GM18951 (cell line): ENCODE measurements around the gene TNK1.
A peak's percentile ranks its signal among the peaks of the same experiment; 100 is the strongest.
"Not testable (repeated sequence)": the region's sequence is repeated elsewhere in the genome, so short reads cannot be mapped to it uniquely, and the experiment has no call there.

Experiments used
- POLR2A ChIP-seq: IDR thresholded peaks from 4 replicates; pipeline ENCODE4 v1.6.1; 2011; ENCODE audit warnings: mild to moderate bottlenecking; ENCODE audit not compliant: insufficient read length, insufficient read depth; ENCODE audit errors: extremely low read depth
- in situ Hi-C: fragments of 300-500 bp; cut with MboI; formaldehyde crosslinking; loops from one replicate; pipeline ENCODE4 v1.12.0; 2022; ENCODE audit warnings: low sequenced_read_pairs, mixed read lengths, inconsistent platforms; ENCODE audit not compliant: unreplicated experiment

The TNK1 gene

DNA sequence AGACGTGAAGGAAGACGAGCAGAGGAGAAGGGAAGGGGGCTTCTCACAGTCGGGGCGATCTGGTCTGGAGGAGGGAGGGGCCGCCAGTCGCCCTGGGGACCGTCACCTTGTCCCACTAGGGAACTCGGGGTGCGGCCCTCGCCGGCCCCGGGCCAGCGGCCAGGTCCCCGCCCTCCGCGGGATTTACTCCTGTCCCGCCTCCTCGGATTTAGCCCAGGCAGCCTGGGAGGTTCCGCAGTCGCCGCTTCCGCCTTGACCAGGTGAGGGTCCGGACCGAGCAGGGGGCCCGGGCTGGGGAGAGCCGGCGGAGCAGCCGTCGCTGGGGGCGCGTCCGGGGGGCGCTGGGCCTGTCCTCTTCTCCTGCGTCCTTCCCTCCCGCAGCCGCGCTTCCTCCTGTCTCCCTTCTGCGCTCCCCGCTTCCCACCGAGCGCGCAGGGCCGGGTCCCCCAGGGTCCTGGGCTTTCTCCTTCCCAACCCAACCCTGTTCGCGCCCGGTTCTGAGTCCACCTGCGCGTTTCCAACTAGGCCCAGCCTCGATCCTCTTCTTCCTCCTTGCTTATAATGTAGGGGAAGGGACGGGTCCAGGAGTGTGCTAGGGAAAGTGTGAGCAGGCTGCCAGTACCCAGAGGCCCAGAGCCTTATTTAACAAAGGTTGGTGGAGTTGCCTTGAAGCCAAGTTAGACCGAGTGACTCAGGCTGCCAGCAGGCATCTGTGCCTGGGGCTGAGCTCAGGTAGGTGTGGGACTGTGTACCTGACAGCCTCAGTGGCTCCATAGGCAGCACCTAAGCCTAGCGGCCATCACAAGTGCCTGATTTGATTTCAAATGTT, at the start of gene TNK1:
Gene TNK1 (plus strand): TSS at position 235 of the 829 bp plus-strand sequence. CDS start 1,838 bp downstream, outside the sequence.
- TF ChIP-seq POLR2A: no peak
- in situ Hi-C loops: no loop called here

DNA sequence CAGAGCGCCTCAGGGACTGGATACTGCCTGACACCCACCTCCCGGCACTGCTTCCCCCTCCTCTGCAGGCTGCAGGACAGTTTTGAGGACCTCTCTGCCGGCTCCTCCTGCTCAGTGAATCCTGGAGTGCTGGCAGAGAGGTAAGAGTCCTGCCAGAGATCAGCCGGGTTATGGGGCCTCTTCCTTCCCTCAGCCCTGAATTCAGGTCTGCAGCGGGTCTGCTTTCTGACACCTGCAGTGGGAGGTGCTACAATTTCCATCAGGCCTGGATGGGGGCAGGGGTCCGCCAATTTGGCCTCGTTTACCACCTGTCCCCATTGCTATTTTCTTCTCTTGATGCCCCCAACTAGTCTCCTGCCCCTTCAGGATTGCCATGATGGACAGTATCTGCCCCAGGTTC, 48.8 kb upstream of the TNK1 start:
- TF ChIP-seq POLR2A: no peak
- in situ Hi-C loops: no loop called here

DNA sequence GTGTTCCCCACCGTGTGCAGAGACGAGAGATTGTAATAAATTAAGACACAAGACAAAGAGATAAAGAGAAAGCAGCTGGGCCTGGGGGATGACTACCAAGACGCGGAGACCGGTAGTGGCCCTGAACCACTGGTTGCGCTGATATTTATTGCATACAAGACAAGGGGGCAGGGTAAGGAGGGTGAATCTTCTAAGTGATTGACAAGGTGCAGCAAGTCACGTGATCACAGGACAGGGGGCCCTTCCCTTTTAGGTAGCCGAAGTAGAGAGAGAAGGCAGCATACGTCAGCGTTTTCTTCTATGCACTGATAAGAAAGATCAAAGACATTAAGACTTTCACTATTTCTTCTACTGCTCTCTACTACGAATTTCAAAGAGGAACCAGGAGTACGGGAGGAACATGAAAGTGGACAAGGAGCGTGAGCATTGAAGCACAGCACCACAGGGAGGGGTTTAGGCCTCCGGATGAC, 48.3 kb upstream of the TNK1 start:
- in situ Hi-C loops: not testable (repeated sequence)

DNA sequence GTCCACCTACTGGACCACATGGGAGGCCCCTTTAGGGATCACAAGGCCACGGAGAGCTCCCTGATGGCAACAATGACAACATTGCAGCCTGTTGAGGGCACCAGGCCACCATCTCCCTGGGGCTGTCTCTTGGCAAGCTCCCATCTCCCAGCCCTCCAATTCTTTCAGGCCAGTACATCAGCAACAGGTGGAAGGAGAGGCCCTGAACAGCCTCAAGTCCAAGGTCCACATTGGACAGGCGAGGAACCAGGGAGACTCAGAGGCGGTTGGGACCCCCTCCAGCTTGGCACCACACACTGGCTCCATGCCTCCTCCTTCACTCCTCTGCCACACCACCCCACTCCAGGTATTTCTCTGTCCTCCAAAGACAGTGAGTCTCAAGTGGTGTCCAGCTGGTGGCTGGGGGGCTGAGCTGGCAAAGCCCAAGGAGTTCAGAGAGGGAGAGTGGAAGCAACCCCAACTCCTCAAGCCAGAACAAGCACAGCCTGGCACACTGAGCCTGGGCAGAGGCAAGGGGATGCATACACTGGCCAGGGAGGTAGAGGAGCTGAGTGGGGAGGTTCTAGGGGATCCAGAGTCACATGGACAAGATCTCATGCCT, 45.9 kb upstream of the TNK1 start:
- in situ Hi-C loops: no loop called here
- TF ChIP-seq POLR2A: no peak

DNA sequence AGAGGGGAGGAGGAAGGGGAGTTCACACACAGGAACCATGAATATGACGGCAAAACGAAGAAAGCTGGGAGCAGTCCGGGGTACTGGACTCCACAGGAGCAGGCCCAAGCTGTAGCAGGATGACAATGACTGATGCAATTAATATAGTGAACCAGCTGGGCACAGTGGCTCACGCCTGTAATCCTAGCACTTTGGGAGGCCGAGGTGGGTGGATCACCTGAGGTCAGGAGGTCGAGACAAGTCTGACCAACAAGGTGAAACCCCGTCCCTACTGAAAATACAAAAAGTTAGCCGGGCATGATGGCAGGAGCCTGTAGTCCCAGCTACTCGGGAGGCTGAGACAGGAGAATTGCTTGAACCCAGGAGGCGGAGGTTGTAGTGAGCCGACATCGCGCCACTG, 45.1 kb upstream of the TNK1 start:
- in situ Hi-C loops: not testable (repeated sequence)

DNA sequence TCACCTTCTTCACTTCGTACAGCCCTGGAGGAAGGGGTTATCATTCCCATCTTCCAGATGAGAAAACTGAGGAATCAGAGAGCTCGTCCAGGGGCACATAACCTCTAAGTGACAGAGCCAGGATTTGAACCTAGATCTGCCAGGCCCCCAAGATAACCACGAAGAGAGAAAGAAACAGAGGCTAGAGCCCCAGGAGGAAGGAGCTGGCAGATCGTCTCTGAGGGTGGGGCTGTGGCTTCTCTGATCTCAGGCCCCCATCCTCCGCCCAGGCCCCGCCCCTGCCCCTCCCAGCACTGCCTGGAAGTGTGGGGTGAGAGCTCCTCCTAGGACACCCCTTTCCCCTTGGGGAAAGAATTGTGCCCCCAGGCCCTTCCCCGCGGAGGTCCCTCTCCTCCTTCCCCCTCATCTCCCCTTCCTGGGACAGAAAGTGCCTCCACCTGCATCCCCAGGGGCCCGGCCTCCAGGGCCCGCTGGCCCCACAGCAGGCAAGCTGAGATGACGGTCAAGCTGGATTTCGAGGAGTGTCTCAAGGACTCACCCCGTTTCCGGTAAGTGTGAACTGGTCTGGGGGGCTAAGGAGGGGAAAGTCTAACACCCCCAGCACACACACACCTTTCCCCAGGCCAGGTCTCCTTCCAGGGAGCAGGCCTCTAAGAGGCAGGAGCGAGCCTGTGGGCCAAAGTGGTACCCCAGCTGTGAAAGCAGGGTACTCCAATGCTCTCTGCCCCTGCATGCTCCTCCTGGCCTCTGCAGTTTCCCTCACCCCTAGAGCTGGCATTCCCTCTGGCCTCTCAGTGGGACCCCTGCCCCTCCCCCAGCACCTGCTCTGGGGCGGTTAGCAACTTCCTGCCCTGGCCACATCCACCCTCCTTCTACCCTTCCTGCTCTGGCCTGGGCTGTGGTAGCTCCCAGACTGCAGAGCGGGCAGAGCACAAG, 44.4 kb upstream of the TNK1 start, which contains the start of gene ACAP1:
Gene ACAP1 (plus strand): TSS at position 290 of the 936 bp plus-strand sequence. CDS start 206 bp downstream, at position 496.
- TF ChIP-seq POLR2A: peak; percentile 62
- in situ Hi-C loops: no loop called here

DNA sequence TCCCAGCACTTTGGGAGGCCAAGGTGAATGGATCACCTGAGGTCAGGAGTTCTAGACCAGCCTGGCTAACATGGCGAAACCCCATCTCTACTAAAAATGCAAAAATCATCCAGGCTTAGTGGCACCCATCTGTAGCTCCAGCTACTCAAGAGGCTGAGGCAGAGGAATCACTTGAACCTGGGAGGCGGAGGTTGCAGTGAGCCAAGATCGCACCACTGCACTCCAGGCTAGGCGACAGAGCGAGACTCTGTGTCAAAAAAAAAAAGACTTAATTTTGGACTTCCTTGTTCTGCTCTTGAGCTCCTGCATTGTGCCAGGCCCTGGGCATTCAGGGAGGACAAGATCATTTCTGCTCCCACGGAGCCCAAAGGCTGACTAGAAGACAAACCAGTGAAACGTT, 43.3 kb upstream of the TNK1 start:
- in situ Hi-C loops: not testable (repeated sequence)

DNA sequence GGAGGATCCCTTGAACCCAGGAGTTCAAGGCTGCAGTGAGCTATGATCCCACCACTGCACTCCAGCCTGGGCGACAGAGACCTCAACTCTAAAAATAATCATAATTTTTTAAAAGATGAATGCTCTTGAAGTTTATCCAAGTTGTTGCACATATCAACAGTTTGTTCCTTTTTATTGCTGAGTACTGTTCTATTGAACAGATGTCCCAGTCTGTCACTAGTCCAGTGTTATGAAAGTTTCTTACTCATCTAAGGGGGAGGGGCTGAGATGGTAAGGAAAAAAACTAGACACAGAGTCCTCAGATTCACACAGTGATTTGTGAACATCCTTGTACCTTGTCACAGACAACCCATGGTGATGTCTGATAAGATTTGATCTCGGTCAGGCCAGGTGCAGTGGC, 40.7 kb upstream of the TNK1 start:
- in situ Hi-C loops: no loop called here
- TF ChIP-seq POLR2A: no peak

DNA sequence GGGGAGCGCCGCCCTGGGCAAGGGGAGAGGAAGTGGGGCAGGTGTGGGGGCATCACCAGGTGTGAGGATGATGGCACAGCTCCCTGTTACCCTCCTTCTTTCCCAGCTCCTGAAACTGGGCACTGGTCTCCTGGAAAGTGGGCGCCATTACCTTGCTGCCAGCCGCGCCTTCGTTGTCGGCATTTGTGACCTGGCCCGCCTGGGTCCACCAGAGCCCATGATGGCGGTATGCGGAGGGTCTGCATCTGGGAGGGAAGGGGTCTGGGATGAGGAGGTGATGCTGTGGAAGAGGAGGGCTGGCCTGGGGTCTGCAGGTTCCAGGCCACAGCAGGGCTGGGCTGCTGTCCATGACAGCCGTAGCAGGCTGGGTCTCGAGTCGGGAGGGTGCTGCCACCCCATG, 39.0 kb upstream of the TNK1 start:
- in situ Hi-C loops: no loop called here
- no peak for TF ChIP-seq POLR2A

DNA sequence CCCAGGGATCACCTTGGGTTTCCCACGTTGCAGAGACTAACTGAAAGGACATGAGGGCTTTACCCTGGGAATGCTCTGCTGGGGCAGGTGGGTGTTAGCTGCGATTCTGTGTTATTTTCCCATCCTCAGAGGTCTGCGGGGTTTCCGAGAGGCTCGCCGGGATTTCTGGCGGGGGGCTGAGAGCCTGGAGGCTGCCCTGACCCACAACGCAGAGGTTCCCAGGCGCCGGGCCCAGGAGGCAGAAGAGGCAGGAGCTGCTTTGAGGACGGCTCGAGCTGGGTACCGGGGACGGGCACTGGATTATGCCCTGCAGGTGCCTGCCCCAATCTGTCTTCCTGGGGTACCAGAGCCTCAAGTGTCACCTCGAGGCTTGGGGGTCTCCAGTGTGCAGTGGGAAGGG, 37.6 kb upstream of the TNK1 start:
- no peak for TF ChIP-seq POLR2A

DNA sequence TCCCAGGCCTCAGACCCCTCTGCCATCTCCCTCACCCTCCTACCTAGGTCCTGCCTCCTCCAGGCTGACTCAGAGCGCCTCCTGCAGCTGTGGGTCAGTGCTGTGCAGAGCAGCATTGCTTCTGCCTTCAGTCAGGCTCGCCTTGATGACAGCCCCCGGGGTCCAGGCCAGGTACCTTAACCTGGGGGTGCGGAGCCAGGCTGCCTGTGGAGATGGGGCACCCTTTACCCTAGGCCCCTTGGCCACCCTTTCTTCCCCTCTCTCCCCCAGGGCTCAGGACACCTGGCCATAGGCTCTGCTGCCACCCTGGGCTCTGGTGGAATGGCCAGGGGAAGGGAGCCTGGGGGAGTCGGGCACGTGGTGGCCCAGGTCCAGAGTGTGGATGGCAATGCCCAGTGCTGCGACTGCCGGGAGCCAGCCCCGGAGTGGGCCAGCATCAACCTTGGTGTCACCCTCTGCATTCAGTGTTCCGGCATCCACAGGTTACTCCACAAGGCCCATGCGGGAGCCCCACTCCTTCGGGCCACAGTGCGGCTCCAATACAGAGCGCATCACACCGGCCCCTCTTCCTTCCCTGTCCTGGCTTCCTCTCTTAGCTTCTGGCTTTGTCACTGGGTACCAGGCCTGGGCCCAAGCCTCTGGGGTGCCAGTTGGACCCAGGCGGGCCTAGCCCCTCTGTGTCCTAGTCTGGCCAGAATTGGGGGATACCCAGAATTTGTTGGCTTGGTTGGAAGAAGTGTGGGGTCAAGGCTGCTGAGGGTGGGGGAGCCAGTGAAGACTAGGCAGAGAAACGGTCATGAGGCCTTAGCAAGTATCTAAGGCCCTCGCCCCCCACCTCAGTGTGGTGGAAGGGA, 33.9 kb upstream of the TNK1 start:
- in situ Hi-C loops: no loop called here
- TF ChIP-seq POLR2A: no peak

More for the DNA sequence above, 37.6 kb upstream of the TNK1 start:
- in situ Hi-C loops: no loop called here

DNA sequence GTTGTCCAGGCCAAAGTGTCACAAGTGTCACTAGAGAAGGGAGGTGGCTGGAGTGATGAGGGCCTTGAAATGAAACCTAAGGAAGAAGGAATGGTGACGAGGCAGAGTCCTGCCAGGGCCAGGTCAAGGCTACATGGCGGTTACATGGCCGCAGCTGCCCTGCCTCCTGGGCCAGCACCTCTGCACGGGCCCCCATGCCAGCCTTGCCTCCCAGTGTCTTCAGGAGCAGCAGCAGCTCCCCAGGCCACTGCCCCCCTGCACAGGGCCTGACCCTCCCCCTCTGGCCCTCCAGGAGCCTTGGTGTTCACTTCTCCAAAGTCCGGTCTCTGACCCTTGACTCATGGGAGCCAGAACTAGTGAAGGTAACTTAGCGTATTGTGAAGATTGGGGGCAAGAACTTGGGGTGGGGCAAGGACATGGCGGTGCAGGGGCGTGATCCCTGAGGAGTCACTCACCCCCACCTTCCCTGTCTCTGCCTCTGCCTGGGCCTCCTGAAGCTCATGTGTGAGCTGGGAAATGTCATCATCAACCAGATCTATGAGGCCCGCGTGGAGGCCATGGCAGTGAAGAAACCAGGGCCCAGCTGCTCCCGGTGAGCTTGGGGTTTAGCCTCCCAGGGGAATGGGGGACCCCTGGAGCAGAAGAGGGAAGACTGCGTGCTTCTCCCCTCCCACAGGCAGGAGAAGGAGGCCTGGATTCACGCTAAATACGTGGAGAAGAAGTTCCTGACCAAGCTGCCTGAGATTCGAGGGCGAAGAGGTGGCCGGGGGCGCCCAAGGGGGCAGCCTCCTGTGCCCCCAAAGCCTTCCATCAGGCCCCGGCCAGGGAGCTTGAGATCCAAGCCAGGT, 33.0 kb upstream of the TNK1 start:
- in situ Hi-C loops: no loop called here
- TF ChIP-seq POLR2A: no peak
